OCI-LY1 (cell line): ENCODE data around the gene RAB11FIP3.

Experiments
- H2AFZ ChIP-seq: fragments of 200-600 bp; sonication (generic), shearing (Covaris generic); 2 replicates; pipeline ENCODE4 v1.6.0; 2014; ENCODE audit warnings: antibody characterized with exemption, mild to moderate bottlenecking, low read length
- H3F3A ChIP-seq: fragments of 200-600 bp; sonication (generic), shearing (Covaris generic); 2 replicates; pipeline ENCODE4 v1.6.0; 2014; ENCODE audit warnings: mild to moderate bottlenecking, antibody characterized with exemption, low read length, moderate library complexity; ENCODE audit not compliant: insufficient read depth
- H3K27ac ChIP-seq: fragments of 200-600 bp; sonication (generic); 2 replicates; pipeline ENCODE4 v1.5.1; 2014; ENCODE audit warnings: low read length, mixed run types, mild to moderate bottlenecking, low read depth; ENCODE audit not compliant: poor library complexity, severe bottlenecking
- H3K27me3 ChIP-seq: fragments of 200-600 bp; sonication (generic); 2 replicates; pipeline ENCODE4 v1.6.0; 2014; ENCODE audit warnings: antibody characterized with exemption, mild to moderate bottlenecking, low read length, moderate library complexity; ENCODE audit not compliant: insufficient read depth
- H3K36me3 ChIP-seq: fragments of 200-600 bp; sonication (generic); 2 replicates; pipeline ENCODE4 v1.6.1; 2014; ENCODE audit warnings: mild to moderate bottlenecking, antibody characterized with exemption, low read length, moderate library complexity, mixed read lengths; ENCODE audit not compliant: insufficient read depth
- H3K4me1 ChIP-seq: fragments of 200-600 bp; sonication (generic); 2 replicates; pipeline ENCODE4 v1.5.1; 2014; ENCODE audit warnings: mild to moderate bottlenecking, low read length, moderate library complexity; ENCODE audit not compliant: insufficient read depth, severe bottlenecking
- H3K4me2 ChIP-seq: fragments of 200-600 bp; sonication (generic), shearing (Covaris generic); 2 replicates; pipeline ENCODE4 v1.6.1; 2014; ENCODE audit warnings: low read length
- H3K4me3 ChIP-seq: fragments of 200-600 bp; sonication (generic); 2 replicates; pipeline ENCODE4 v1.5.1; 2014; ENCODE audit warnings: low read length, low read depth, mild to moderate bottlenecking, mixed read lengths; ENCODE audit not compliant: poor library complexity, severe bottlenecking
- H3K79me2 ChIP-seq: fragments of 200-600 bp; shearing (Covaris generic); 2 replicates; pipeline ENCODE4 v1.6.1; 2016; ENCODE audit warnings: mixed run types, low read length, mixed read lengths; ENCODE audit not compliant: insufficient read depth
- H3K9ac ChIP-seq: fragments of 200-600 bp; sonication (generic), shearing (Covaris generic); 2 replicates; pipeline ENCODE4 v1.6.1; 2014; ENCODE audit warnings: mild to moderate bottlenecking, low read length, mixed read lengths
- H3K9me2 ChIP-seq: fragments of 200-600 bp; sonication (generic), shearing (Covaris generic); 2 replicates; pipeline ENCODE4 v1.6.1; 2014; ENCODE audit warnings: low read depth, mild to moderate bottlenecking, low read length, mixed read lengths
- H3K9me3 ChIP-seq: fragments of 200-600 bp; shearing (Covaris generic); 2 replicates; pipeline ENCODE4 v1.6.1; 2014; ENCODE audit warnings: low read length, mixed read lengths
- H4K20me1 ChIP-seq: fragments of 200-600 bp; sonication (generic), shearing (Covaris generic); 2 replicates; pipeline ENCODE4 v1.6.0; 2016; ENCODE audit warnings: mild to moderate bottlenecking, low read length; ENCODE audit not compliant: insufficient read depth
- CTCF ChIP-seq: fragments of 200-600 bp; sonication (generic), shearing (Covaris generic); IDR thresholded peaks from 2 replicates; pipeline ENCODE4 v1.5.1; 2017; ENCODE audit warnings: mild to moderate bottlenecking, antibody characterized with exemption, low read length, moderate library complexity, mixed read lengths
- EZH2 ChIP-seq: fragments of 200-600 bp; sonication (generic), shearing (Covaris generic); IDR thresholded peaks from 2 replicates; pipeline ENCODE4 v1.8.0; 2017; ENCODE audit warnings: borderline replicate concordance, mixed run types, mild to moderate bottlenecking, antibody characterized with exemption, low read length, moderate library complexity, mixed read lengths

RAB11FIP3 gene

GRCh38 chr16:440627-441026, 15.2 kb downstream of the RAB11FIP3 start:
- Histone ChIP-seq H3K4me2 (no peak overlapping the region), H2AFZ (no peak overlapping the region), H3K9me2 (no peaks in the 10 kb centered on the region), H3K9ac (no peak overlapping the region), H3K4me3 (no peak overlapping the region), H3K27ac (no peak overlapping the region), H3F3A (no peaks in the 10 kb centered on the region), H3K4me1 (no peaks in the 10 kb centered on the region), H4K20me1 (no peaks in the 10 kb centered on the region), H3K9me3 (no peaks in the 10 kb centered on the region), H3K27me3 (no peaks in the 10 kb centered on the region), H3K79me2 (no peaks in the 10 kb centered on the region), H3K36me3 (no peaks in the 10 kb centered on the region)
- TF ChIP-seq CTCF (no peak), EZH2 (no peak)

GRCh38 chr16:441447-441846, 16.0 kb downstream of the RAB11FIP3 start:
- H3K27me3 ChIP-seq: no peaks in the 10 kb centered on the region
- TF ChIP-seq CTCF (no peak), EZH2 (no peak)
- H3K79me2 ChIP-seq: no peaks in the 10 kb centered on the region
- no peaks in the 10 kb centered on the region for H3K9me2 ChIP-seq
- no peak overlapping the region for H3K9ac ChIP-seq
- no peaks in the 10 kb centered on the region for H4K20me1 ChIP-seq
- no peak overlapping the region for H3K27ac ChIP-seq
- no peaks in the 10 kb centered on the region for H3F3A ChIP-seq
- no peak overlapping the region for H3K4me3 ChIP-seq
- H3K4me2 ChIP-seq: no peak overlapping the region
- H2AFZ ChIP-seq: no peak overlapping the region
- no peaks in the 10 kb centered on the region for H3K4me1 ChIP-seq
- H3K36me3 ChIP-seq: no peaks in the 10 kb centered on the region
- no peaks in the 10 kb centered on the region for H3K9me3 ChIP-seq

- Histone ChIP-seq H3K27ac (no peak overlapping the region), H3K79me2 (no peaks in the 10 kb centered on the region), H3F3A (no peaks in the 10 kb centered on the region), H2AFZ (no peak overlapping the region), H3K4me3 (no peak overlapping the region), H3K9me3 (no peaks in the 10 kb centered on the region), H3K9ac (no peak overlapping the region), H3K36me3 (no peaks in the 10 kb centered on the region), H3K4me1 (no peaks in the 10 kb centered on the region), H3K9me2 (no peaks in the 10 kb centered on the region), H3K4me2 (no peak overlapping the region), H3K27me3 (no peaks in the 10 kb centered on the region), H4K20me1 (no peaks in the 10 kb centered on the region)
- TF ChIP-seq CTCF (no peak), EZH2 (no peak)
These were observed 17.5 kb downstream of the RAB11FIP3 start for GRCh38 chr16:442976-443375.
